SK-N-MC (cell line): ENCODE measurements around the gene OARD1.

Experiments
- EZH2 ChIP-seq: fragments of 200-600 bp; sonication (generic); IDR thresholded peaks from one replicate; pipeline ENCODE4 v1.6.1; 2017; ENCODE audit warnings: antibody characterized with exemption
- POLR2AphosphoS5 ChIP-seq: IDR thresholded peaks from 2 replicates; pipeline ENCODE4 v1.6.1; 2012; ENCODE audit warnings: mild to moderate bottlenecking, low read depth, low read length, borderline replicate concordance

DNA sequence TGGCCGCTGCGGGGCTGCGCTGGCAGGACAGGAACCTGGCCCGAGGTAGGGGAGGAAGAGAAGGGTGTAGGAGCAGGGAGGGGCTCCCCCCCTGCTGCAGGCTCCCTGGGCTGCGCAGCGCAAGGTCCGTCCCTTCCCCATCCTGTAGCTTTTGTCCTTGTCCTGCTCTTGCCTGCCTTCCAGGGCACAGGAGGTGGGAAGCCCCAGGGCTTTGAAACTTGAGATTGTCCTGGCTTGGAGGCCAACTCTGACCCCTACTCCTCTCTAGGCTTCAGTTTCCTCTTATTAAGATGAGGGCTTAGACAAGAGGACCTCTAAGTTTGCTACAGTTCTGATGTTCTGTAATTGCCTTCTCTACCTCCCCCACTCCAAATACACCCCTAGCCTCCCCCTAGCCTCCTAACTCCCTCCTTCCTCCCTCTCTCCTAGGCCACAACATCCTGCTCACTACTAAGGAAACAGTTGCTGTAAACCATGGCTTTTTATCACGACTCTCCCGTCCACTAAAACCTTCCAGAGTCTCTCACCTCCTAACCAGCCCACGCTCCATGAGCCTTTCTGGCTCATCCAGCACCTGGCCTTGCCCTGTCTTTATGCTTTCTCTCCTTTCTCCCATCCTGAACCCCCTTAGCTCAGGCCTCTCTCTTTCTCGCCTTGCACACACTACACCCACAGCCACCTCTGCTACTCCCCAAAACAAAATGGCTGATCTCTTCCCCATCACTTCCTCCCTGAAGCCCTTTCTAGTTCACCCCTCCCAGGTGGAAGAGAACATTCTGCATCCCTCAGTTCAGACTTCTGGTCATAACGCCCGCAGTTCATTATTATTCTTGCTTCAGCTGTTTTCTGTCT, 43.4 kb downstream of the OARD1 start:
- TF ChIP-seq POLR2AphosphoS5 (no peak), EZH2 (no peak)
